CD4-positive, alpha-beta T cell treated with Interleukin-4 for 4 hours (primary cell): Measurements from ENCODE around the gene MRPL19.
"Not testable (repeated sequence)": the region's sequence is repeated elsewhere in the genome, so short reads cannot be mapped to it uniquely, and the experiment has no call there.

Source experiments
- DNase-seq: peaks from one replicate; pipeline ENCODE4 v3.0.0-alpha.2; 2020

Gene MRPL19

GRCh38 chr2:75675908-75676307 is 29.3 kb downstream of the MRPL19 start:
- DNase-seq, result no peak

GRCh38 chr2:75676464-75676863 is 29.9 kb downstream of the MRPL19 start:
- no peak for DNase-seq

DNA sequence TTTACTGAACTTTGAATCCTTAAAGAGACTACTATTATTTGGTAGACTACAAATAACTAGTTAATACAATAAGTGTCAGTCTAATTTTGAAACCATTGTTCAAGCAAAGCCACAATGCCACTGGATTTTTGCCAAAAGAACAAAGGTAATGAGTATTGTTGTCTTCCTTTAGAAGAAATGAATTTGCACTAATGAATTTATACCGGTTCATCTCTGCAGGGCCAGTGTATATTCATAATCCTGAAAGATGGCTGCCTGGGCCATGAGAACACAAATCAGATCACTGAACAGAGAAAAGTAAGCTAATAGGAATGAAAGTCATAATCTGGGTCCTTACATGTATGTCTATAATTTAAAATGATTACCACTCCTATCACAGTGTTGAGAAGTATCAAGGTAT is 33.0 kb downstream of the MRPL19 start:
- no peak for DNase-seq

DNA sequence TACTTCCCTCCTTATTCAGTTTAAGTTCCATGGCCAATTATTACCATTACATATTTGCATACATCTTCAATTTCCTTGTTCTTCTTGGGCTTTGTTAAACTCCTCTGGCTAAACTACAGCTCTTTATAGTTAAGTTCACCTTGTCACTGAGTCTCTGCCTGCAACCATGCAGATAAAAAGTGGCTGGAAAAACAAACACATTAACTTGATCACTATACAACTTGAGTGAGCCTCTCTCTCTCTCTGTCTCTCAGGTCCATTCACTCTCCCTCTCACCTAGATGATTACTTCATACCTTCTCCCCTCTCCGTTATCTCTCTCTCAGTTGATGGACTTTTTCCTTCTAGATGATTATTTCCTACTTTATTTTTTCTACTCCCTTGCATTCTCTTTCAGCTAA is 33.8 kb downstream of the MRPL19 start:
- no peak for DNase-seq

DNA sequence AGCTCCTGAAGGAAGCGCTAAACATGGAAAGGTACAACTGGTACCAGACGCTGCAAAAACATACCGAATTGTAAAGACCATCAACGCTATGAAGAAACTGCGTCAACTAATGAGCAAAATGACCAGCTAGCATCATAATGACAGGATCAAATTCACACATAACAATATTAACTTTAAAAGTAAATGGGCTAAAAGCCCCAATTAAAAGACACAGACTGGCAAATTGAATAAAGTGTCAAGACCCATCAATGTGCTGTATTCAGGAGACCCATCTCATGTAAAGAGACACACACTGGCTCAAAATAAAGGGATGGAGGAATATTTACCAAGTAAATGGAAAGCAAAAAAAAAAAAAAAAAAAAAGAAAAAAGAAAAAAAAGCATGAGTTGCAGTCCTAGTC is 36.8 kb downstream of the MRPL19 start:
- not testable (repeated sequence) for DNase-seq

- no peak for DNase-seq
Measured at GRCh38 chr2:75688196-75688595, 41.6 kb downstream of the MRPL19 start.

DNA sequence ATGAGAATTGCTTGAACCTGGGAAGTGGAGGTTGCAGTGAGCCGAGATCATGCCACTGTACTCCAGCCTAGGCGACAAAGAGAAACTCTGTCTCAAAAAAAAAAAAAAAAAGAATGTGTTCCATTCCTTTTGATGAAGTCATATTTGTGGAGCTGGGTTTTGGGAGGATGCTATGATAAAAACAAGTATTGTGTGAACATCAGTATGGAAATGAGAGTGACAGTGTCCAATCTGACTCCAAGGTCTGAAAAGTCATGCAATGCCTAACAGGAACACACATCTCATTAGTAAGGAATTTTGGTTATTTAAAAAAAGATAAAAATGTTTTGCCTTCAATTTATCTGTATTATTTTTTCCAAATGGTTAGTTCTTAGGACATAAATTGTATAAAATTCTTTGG is 52.3 kb downstream of the MRPL19 start:
- no peak for DNase-seq

DNA sequence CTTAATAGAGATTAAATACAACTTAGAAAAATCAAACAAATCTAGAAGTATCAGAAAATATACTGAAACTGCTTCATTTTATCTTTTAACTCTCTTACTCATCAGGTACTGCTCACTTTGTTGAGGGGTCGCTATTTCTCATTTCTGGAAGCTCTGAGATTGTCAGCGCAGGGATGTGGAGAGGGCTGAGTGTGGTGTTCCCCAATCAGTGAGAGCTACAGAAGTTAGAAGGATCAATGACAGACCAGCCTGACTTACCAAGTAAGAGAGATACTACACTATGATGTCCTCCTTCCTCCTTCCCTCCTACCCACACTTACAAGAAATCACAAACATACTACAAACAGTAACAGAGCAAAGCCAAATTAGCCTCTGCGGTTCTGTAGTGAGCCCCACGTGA is 56.0 kb downstream of the MRPL19 start:
- no peak for DNase-seq

DNA sequence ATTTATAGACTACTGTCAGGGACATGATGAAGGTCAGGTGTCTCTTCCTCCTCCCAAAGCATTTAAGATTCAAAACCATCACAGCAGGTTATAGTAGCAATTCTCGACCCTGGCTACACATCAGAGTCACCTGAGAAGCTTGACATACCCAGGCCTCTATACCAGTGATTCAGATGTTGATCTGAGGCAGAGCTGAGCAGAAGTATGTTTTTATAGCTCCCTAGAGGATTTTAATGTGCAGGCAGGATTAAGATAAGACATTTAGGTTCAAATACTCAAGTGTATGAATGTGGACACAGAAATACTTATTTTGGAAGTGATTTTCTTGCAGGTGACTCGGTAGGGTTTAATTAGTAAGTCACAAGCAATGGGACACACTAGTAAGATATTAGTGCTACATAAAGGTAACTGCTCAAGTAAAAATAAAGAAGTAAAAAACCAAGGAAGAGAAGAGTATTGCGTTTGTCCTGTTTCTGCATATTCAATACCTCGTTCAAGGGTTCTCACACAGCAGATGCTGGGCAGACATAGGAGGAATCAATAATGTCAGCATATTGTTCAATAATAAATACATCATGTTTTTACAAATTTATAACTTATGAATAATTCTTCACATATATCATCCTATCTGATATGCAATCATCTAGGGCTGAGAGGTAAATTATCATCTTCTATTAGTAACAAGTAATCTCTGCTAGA is 57.2 kb downstream of the MRPL19 start:
- DNase-seq, result no peak

DNA sequence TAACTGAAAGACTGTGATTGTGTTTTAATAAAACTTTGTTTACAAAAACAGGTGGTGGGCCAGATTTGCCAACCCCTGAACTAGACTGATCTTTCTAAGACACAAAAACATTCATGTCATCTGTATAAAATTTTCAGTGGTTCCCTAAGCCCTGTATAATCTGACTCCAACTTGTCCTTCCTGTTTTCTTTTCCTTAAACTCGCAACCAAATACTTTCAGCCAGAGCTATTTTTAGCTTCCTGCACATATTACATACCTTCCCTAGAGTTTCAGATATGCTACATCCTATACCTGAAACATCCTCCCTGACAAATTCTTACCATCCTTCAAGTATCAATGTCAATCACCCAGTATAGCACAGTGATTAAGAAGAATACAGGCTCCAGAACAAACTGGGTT is 59.3 kb downstream of the MRPL19 start:
- DNase-seq, result no peak

- no peak for DNase-seq
Measured at GRCh38 chr2:75707901-75708300, 61.3 kb downstream of the MRPL19 start.

GRCh38 chr2:75709297-75709696 is 62.7 kb downstream of the MRPL19 start:
- DNase-seq, result no peak

GRCh38 chr2:75710220-75710576 is 63.6 kb downstream of the MRPL19 start:
- DNase-seq, result no peak

DNA sequence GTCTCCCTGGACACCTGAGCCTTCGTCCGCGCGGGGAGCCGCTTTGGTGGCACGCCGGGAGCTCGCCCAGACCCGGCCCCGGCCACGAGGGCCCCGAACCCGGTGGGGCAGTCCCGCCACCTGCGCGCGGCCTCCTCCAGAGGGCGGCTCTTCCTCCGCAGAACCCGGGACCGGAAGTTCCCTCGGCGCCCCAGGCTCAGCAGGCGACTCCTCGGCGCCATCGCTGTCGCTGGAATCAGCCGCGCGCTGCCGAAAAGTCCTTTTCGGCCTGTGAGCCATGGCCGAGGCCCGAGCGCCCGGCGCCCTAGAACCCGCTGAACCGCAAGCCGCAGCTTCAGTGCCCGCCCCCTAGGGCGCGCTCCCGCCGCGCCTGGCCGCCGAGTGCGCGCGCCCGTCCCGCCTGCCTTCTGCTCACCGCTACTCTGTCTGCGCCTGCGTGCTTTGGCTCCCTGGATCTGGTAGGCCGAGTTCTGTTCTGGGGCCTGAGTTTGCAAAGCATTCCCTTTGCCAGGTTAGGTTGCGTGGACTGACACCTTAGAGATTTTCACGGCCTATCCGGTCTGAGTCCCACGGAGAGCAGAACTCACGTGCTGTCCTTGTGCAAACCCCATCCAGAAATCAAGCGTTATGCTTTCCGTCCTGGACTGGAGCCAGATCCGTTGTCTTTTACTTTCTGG is 64.1 kb downstream of the MRPL19 start, which contains the start of gene GCFC2:
TSS of gene GCFC2 (minus strand) at position 339 of the 677 bp plus-strand sequence. CDS start at position 279, 60 bp downstream.
- DNase-seq, result peak; percentile 84

- DNase-seq, result not testable (repeated sequence)
Measured at GRCh38 chr2:75711590-75711989, 65.0 kb downstream of the MRPL19 start.

- no peak for DNase-seq
Measured at GRCh38 chr2:75716406-75716805, 69.8 kb downstream of the MRPL19 start.

GRCh38 chr2:75719616-75720015 is 73.0 kb downstream of the MRPL19 start:
- DNase-seq, result no peak

- DNase-seq, result no peak
Measured at GRCh38 chr2:75720525-75720924, 73.9 kb downstream of the MRPL19 start.

GRCh38 chr2:75722687-75723086 is 76.1 kb downstream of the MRPL19 start:
- no peak for DNase-seq

DNA sequence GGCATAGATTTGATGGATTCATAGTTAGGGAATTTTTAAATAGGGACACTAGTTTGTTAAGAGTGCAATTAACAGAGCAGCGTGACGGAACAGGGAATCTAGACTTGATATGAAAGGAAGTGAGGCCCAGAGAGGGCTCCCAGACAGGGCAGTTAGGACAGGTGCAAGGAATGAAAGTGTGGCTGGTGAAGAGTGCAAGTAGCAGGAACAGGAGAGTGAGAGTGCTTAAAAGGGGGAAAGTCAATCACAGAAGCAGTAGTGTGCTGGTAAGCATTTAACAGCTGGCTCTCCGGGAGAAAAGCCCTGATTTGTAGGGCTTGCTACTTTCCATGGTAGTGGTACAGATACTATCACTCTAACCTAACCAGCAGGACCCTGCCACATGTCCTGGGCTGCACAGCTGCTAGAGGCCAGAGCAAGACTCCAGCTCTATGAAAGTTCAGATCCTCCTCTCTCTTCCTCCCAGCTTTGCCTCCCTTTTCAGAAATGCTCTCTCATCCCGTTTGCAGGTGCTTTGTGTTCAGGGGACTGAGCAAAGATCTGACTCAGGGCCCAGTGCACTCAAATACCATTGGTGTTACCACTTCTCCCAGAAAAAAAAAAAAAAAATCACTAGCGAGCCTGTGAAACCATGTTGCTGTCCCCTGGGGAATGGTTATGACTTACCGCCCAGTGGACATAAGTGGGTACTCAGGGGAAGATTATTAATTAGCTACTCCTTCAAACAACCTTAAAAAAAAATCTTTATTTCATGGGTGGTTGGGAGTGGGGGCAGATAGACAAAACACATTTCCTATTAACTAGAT is 82.2 kb downstream of the MRPL19 start:
- no peak for DNase-seq

DNA sequence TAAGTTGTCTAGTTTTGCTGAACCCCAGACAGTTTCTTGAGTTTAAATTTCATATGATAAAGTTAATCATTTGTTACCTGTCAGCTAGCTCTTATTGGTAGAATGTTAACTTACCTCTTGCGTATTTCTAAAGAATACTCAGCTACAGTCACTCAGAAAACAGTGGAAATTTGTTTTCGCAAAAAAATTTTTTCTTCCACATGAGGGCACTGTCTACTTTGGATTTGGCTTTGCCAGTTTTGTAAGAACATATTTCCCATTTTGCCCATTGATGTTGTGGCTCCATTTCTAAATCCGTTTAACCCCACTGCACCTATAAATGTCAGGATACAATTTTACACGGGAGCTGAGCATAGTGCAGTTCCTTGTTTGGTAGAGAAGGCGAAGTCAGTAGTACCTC is 83.3 kb downstream of the MRPL19 start:
- DNase-seq, result no peak

DNA sequence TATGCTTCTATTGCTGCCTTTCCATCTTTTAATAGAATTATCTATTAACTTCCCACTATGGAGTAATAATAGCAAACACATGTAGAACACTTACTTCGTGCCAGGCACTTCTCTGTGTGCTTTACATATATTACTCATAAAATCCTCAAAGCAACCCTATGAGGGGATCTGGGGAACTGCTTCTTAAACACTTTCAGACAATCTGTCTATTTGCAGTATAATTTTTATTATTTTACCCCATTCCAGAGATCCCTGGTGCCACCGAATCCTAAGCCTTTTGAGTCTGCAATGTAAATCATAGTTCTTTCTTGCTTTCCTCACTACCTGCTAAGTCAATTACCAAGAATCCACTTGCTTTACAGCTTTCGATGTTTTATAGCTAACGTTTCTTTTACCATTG is 89.7 kb downstream of the MRPL19 start:
- DNase-seq, result no peak

DNA sequence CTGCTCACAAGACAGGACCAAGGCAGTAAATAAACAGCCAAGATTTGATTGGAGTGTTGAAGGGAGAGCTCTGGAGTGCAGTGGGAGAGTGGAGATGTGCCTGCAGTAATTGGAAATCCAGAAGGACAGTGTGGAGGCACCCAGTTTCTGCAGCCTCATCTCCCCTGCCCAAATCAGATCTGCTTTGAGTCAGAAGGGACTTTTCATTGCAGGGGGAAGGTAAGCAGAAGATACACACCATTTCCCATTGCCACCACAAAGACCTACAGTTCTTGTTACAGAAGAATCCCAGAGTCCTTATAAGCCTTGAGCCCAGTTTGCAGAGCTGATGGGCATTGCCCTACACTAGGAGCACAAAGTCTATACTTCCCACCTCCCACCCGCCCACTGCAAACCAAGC is 91.4 kb downstream of the MRPL19 start:
- no peak for DNase-seq
